Panc1 (cell line): ENCODE results near the gene CALB2. TPM values are rescaled to one million over a fixed set of nuclear protein-coding genes. Genes with fewer than 3 reads are reported as not detected.

Experiments used
- ATAC-seq: fragments of 200-7000 bp; cut with Tn5 transposase; 2 replicates; pipeline ENCODE4 v1.9.1; 2020; ENCODE audit warnings: mild to moderate bottlenecking, moderate library complexity
- BruUV-seq: library from RNA; stranded (reverse); fragments of 400-500 nt; replicated peaks from 2 replicates; lab custom pipeline; 2021; lab: Mats Ljungman, UMichigan
- CTCF ChIA-PET: fragments of 300-600 bp; sonication (Branson Sonifier 250); formaldehyde crosslinking; loops from one replicate; lab custom pipeline; 2022; ENCODE audit warnings: antibody characterized with exemption; lab: Charles Lee
- POLR2A ChIA-PET: fragments of 300-600 bp; sonication (Branson Sonifier 250); formaldehyde crosslinking; loops from one replicate; lab custom pipeline; 2022; ENCODE audit warnings: antibody characterized with exemption; lab: Charles Lee
- DNase-seq: peaks from one replicate; pipeline ENCODE4 v3.0.0-alpha.2; 2010; ENCODE audit warnings: low read depth, low spot score
- H3K27ac ChIP-seq: 2 replicates; pipeline ENCODE4 v1.5.1; 2011; ENCODE audit warnings: mild to moderate bottlenecking, low read length, inconsistent platforms
- H3K27me3 ChIP-seq: fragments of 200-500 bp; sonication (Bioruptor generic); 2 replicates; pipeline ENCODE4 v1.6.0; 2014; ENCODE audit warnings: low read length, inconsistent platforms; ENCODE audit not compliant: control insufficient read depth, insufficient read depth
- H3K36me3 ChIP-seq: fragments of 200-500 bp; sonication (Bioruptor generic); 2 replicates; pipeline ENCODE4 v1.5.1; 2014; ENCODE audit warnings: inconsistent platforms, mild to moderate bottlenecking, low read length, moderate library complexity; ENCODE audit not compliant: control insufficient read depth, insufficient read depth
- H3K4me1 ChIP-seq: 2 replicates; pipeline ENCODE4 v1.5.1; 2011; ENCODE audit warnings: inconsistent platforms, mild to moderate bottlenecking, low read length, moderate library complexity; ENCODE audit not compliant: control insufficient read depth, insufficient read depth
- H3K4me3 ChIP-seq, 2 experiments: 2 replicates each; pipeline ENCODE4 v1.5.1; 2011 to 2012; ENCODE audit warnings: low read depth in 2 of 2, low read length in 2 of 2, mild to moderate bottlenecking in 2 of 2, inconsistent platforms in 1 of 2, moderate library complexity in 1 of 2
- H3K9me3 ChIP-seq: fragments of 200-500 bp; sonication (Bioruptor generic); 2 replicates; pipeline ENCODE4 v1.5.1; 2014; ENCODE audit warnings: low read depth, mild to moderate bottlenecking, inconsistent platforms, low read length, moderate library complexity; ENCODE audit not compliant: control insufficient read depth, insufficient read depth
- CTCF ChIP-seq: fragments of 450-650 bp; IDR thresholded peaks from 2 replicates; pipeline ENCODE4 v1.5.1; 2017; ENCODE audit warnings: mild to moderate bottlenecking
- POLR2AphosphoS5 ChIP-seq: IDR thresholded peaks from 2 replicates; pipeline ENCODE4 v1.6.1; 2012; ENCODE audit warnings: mild to moderate bottlenecking, low read depth, low read length, moderate library complexity
- REST ChIP-seq, 2 experiments: IDR thresholded peaks; 2 replicates each; pipeline ENCODE4 v1.6.1; 2011 to 2012; ENCODE audit warnings: low read depth in 2 of 2, control low read depth in 1 of 2, low read length in 1 of 2, mild to moderate bottlenecking in 1 of 2, moderate library complexity in 1 of 2; ENCODE audit not compliant: insufficient read depth in 1 of 2
- SIN3A ChIP-seq: IDR thresholded peaks from 2 replicates; pipeline ENCODE4 v1.6.1; 2012; ENCODE audit warnings: low read depth, mild to moderate bottlenecking, low read length, moderate library complexity, borderline replicate concordance; ENCODE audit not compliant: insufficient read depth
- TCF7L2 ChIP-seq: IDR thresholded peaks from 2 replicates; pipeline ENCODE4 v1.6.1; 2011; ENCODE audit warnings: mild to moderate bottlenecking, low read depth, low read length, inconsistent platforms
- in situ Hi-C: cut with HindIII; loops from 2 replicates; pipeline ENCODE4 v1.10.0; 2016; ENCODE audit warnings: low sequenced_read_pairs, low pct_unique_long_range_greater_than_20kb
- intact Hi-C: fragments of 100-400 bp; cut with micrococcal nuclease; formaldehyde crosslinking; loops from one replicate; pipeline ENCODE4 v1.10.0; 2022; ENCODE audit not compliant: unreplicated experiment
- total RNA-seq: library from RNA; stranded (reverse); gene quantifications from one replicate; pipeline ENCODE4 v1.2.1, GENCODE V29; 2021; ENCODE audit not compliant: unreplicated experiment

Gene CALB2
- total RNA-seq, 1 experiment from 2014 or later = 0.59 TPM

GRCh38 chr16:71396594-71396993 is 38.1 kb downstream of the CALB2 start:
- DNase-seq (no peak), ATAC-seq (no peak)
- BruUV-seq = no TSS peak
- Histone ChIP-seq H3K36me3 (no peaks in the 10 kb centered on the region), H3K27me3 (peaks cover 6% of the 10 kb centered on the region; the same call in 1 of the 2 replicates), H3K27ac (no peak overlapping the region), H3K9me3 (no peaks in the 10 kb centered on the region), H3K4me1 (no peaks in the 10 kb centered on the region), H3K4me3 (no peak overlapping the region)
- ChIA-PET POLR2A (no interaction called here), CTCF (no interaction called here)
- no peak for TF ChIP-seq CTCF
- TF ChIP-seq REST (IDR thresholded peaks at IDR 0.05; ENCODE audit: insufficient read depth in 1 of 2, low read depth in 2 of 2, low read length in 1 of 2) = no peak
- TF ChIP-seq SIN3A = no peak
- TF ChIP-seq TCF7L2 = no peak
- TF ChIP-seq POLR2AphosphoS5 = no peak
- in situ Hi-C loops = no loop called here
- intact Hi-C loops = no loop called here

- Histone ChIP-seq H3K4me1 (no peaks in the 10 kb centered on the region), H3K9me3 (no peaks in the 10 kb centered on the region), H3K27ac (no peak overlapping the region), H3K27me3 (peaks cover 6% of the 10 kb centered on the region; the same call in 1 of the 2 replicates), H3K36me3 (no peaks in the 10 kb centered on the region), H3K4me3 (no peak overlapping the region)
- TF ChIP-seq CTCF = no peak
- no peak for TF ChIP-seq SIN3A
- no peak for TF ChIP-seq TCF7L2
- no peak for TF ChIP-seq POLR2AphosphoS5
- TF ChIP-seq REST (IDR thresholded peaks at IDR 0.05; ENCODE audit: insufficient read depth in 1 of 2, low read depth in 2 of 2, low read length in 1 of 2) = no peak
- POLR2A ChIA-PET = no interaction called here
- intact Hi-C loops (no loop called here), in situ Hi-C loops (no loop called here)
- DNase-seq (no peak), ATAC-seq (no peak)
- CTCF ChIA-PET = no interaction called here
- BruUV-seq = no TSS peak
Observed at GRCh38 chr16:71399801-71400563, 41.5 kb downstream of the CALB2 start.
